ENCODE measurements around the gene GET3. TPM values are rescaled to one million over a fixed set of nuclear protein-coding genes. Genes with fewer than 3 reads are reported as not detected.

GET3 gene
- total and polyA plus RNA-seq, 2 of the 13 experiments (the other 11 are each of a cell fraction or from before 2014, with no cell fraction given), result 57.7 to 59.4 TPM

DNA sequence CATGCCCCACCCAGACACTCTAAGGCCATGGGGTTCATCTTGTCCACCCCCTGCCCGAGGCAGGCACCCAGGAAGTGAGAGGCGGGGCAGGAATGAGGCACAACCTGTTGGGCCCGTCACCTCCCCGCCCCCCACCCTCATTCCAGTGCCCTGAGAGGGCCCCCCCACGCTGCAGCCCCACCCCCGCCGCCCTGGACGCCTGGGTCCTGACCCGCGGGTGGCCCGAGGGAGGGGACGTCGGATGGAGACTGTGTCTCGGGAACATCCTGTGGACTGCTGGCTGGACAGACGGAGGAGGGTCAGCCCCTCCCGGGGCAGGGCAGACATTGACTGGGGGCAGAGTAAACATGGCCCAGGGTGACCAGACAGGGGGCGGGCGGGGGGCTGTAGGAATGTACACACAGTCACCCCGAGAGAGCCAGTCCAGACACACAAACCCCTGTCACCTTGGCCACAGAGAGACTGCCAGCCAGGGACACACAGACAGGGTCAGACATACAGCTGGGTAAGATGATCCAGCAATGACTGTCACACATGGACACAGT lies 46.6 kb downstream of the GET3 start (continued):
- TF ChIP-seq, protein P1, sequence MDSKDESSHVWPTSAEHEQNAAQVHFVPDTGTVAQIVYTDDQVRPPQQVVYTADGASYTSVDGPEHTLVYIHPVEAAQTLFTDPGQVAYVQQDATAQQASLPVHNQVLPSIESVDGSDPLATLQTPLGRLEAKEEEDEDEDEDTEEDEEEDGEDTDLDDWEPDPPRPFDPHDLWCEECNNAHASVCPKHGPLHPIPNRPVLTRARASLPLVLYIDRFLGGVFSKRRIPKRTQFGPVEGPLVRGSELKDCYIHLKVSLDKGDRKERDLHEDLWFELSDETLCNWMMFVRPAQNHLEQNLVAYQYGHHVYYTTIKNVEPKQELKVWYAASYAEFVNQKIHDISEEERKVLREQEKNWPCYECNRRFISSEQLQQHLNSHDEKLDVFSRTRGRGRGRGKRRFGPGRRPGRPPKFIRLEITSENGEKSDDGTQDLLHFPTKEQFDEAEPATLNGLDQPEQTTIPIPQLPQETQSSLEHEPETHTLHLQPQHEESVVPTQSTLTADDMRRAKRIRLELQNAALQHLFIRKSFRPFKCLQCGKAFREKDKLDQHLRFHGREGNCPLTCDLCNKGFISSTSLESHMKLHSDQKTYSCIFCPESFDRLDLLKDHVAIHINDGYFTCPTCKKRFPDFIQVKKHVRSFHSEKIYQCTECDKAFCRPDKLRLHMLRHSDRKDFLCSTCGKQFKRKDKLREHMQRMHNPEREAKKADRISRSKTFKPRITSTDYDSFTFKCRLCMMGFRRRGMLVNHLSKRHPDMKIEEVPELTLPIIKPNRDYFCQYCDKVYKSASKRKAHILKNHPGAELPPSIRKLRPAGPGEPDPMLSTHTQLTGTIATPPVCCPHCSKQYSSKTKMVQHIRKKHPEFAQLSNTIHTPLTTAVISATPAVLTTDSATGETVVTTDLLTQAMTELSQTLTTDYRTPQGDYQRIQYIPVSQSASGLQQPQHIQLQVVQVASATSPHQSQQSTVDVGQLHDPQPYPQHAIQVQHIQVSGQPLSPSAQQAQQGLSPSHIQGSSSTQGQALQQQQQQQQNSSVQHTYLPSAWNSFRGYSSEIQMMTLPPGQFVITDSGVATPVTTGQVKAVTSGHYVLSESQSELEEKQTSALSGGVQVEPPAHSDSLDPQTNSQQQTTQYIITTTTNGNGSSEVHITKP (CRISPR knock-in tag; IDR thresholded peaks at IDR 0.05; ENCODE audit: low read depth), result no peak
- TF ChIP-seq SUZ12 (IDR thresholded peaks at IDR 0.05; ENCODE audit: low read depth, low read length), result no peak
- no peak for TF ChIP-seq ATM (IDR thresholded peaks at IDR 0.05; ENCODE audit: borderline replicate concordance)
- no peak for TF ChIP-seq ZNF788 (CRISPR knock-in tag; IDR thresholded peaks at IDR 0.05; ENCODE audit: borderline replicate concordance)
- TF ChIP-seq ZNF350 (CRISPR knock-in tag; IDR thresholded peaks at IDR 0.05; ENCODE audit: borderline replicate concordance, low read depth), result no peak
- no peak for TF ChIP-seq ZNF3 (CRISPR knock-in tag; IDR thresholded peaks at IDR 0.05)
- TF ChIP-seq ZNF382 (CRISPR knock-in tag; IDR thresholded peaks at IDR 0.05; ENCODE audit: borderline replicate concordance), result no peak
- TF ChIP-seq CEBPB (IDR thresholded peaks at IDR 0.05; ENCODE audit: borderline replicate concordance, low read depth, low read length), result no peak
- TF ChIP-seq U2AF1 (optimal IDR thresholded peaks at IDR 0.05; ENCODE audit: low read depth, low read length), result no peak
- TF ChIP-seq FOXA1 (IDR thresholded peaks at IDR 0.05), result no peak
- TF ChIP-seq FOXA1 (CRISPR knock-in tag; IDR thresholded peaks at IDR 0.05), result peak; percentile 71
- TF ChIP-seq FOSL1 (CRISPR knock-in tag; IDR thresholded peaks at IDR 0.05; ENCODE audit: borderline replicate concordance), result no peak
- no peak for TF ChIP-seq ZFX (CRISPR knock-in tag; IDR thresholded peaks at IDR 0.05; ENCODE audit: low read depth)
- no peak for TF ChIP-seq CBFB (CRISPR knock-in tag; IDR thresholded peaks at IDR 0.05)
- no peak for TF ChIP-seq PCBP1 (IDR thresholded peaks at IDR 0.05; ENCODE audit: borderline replicate concordance, low read depth, low read length)
- TF ChIP-seq ZFP36L1 (CRISPR knock-in tag; IDR thresholded peaks at IDR 0.05), result no peak
- TF ChIP-seq ZNF776 (CRISPR knock-in tag; IDR thresholded peaks at IDR 0.05), result no peak
- TF ChIP-seq ZNF577 (CRISPR knock-in tag; IDR thresholded peaks at IDR 0.05; ENCODE audit: borderline replicate concordance, low read depth), result no peak
- TF ChIP-seq ZNF232 (CRISPR knock-in tag; IDR thresholded peaks at IDR 0.05; ENCODE audit: borderline replicate concordance), result no peak
- no peak for TF ChIP-seq ZNF7 (CRISPR knock-in tag; IDR thresholded peaks at IDR 0.05)
- no peak for TF ChIP-seq ZNF761 (CRISPR knock-in tag; conservative IDR thresholded peaks at IDR 0.05)
- TF ChIP-seq EHMT2 (IDR thresholded peaks at IDR 0.05; ENCODE audit: borderline replicate concordance, low read depth, low read length), result no peak
- TF ChIP-seq GZF1 (CRISPR knock-in tag; IDR thresholded peaks at IDR 0.05), result no peak
- no peak for TF ChIP-seq ZNF274 (CRISPR knock-in tag; IDR thresholded peaks at IDR 0.05)
- TF ChIP-seq, protein P2, sequence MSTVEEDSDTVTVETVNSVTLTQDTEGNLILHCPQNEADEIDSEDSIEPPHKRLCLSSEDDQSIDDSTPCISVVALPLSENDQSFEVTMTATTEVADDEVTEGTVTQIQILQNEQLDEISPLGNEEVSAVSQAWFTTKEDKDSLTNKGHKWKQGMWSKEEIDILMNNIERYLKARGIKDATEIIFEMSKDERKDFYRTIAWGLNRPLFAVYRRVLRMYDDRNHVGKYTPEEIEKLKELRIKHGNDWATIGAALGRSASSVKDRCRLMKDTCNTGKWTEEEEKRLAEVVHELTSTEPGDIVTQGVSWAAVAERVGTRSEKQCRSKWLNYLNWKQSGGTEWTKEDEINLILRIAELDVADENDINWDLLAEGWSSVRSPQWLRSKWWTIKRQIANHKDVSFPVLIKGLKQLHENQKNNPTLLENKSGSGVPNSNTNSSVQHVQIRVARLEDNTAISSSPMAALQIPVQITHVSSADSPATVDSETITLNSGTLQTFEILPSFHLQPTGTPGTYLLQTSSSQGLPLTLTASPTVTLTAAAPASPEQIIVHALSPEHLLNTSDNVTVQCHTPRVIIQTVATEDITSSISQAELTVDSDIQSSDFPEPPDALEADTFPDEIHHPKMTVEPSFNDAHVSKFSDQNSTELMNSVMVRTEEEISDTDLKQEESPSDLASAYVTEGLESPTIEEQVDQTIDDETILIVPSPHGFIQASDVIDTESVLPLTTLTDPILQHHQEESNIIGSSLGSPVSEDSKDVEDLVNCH (CRISPR knock-in tag; IDR thresholded peaks at IDR 0.05), result no peak
- no peak for TF ChIP-seq ZNF10 (CRISPR knock-in tag; IDR thresholded peaks at IDR 0.05; ENCODE audit: borderline replicate concordance, low read depth)
- no peak for TF ChIP-seq ZMYM2 (CRISPR knock-in tag; IDR thresholded peaks at IDR 0.05)
- no peak for TF ChIP-seq SOX6 (IDR thresholded peaks at IDR 0.05)
- TF ChIP-seq SOX6 (CRISPR knock-in tag; IDR thresholded peaks at IDR 0.05), result 0 out of 2 replicates have a peak, but pooled peaks have one; percentile 44

Measured in HepG2 (cell line).